Vagina (tissue), 2 donors: ENCODE measurements around the gene LRRC73. TPM values are rescaled to one million over a fixed set of nuclear protein-coding genes. Genes with fewer than 3 reads are reported as not detected.

Experiments
- DNase-seq, 2 donors: peaks; one replicate each; pipeline ENCODE4 v3.0.0-alpha.2; 2017; ENCODE audit errors: extremely low spot score in 2 of 2
- H3K27ac ChIP-seq: fragments of 200-600 bp; sonication (generic); one replicate; pipeline ENCODE4 v1.5.1; 2019
- H3K27me3 ChIP-seq: fragments of 200-600 bp; sonication (generic); one replicate; pipeline ENCODE4 v1.5.1; 2019
- H3K36me3 ChIP-seq, 2 donors: fragments of 200-600 bp; sonication (generic); one replicate each; pipeline ENCODE4 v1.5.1; 2017 to 2019
- H3K4me1 ChIP-seq: fragments of 200-600 bp; sonication (generic); one replicate; pipeline ENCODE4 v1.5.1; 2019
- H3K4me3 ChIP-seq, 2 donors: fragments of 200-600 bp; sonication (generic); 1 replicate in 1 of 2; 2 replicates in 1 of 2; pipeline ENCODE4 v1.5.1; 2016 to 2019
- H3K9me3 ChIP-seq: fragments of 200-600 bp; sonication (generic); one replicate; pipeline ENCODE4 v1.5.1; 2019
- CTCF ChIP-seq, 3 experiments: fragments of 450-650 bp in 2 of 3; fragments of 200-600 bp in 1 of 3; sonication (generic) in 1 of 3; IDR thresholded peaks; one replicate each; pipeline ENCODE4 v1.5.1; 2017 to 2019; ENCODE audit warnings: antibody characterized with exemption in 3 of 3, mild to moderate bottlenecking in 2 of 3, moderate library complexity in 2 of 3
- POLR2A ChIP-seq, 2 donors: fragments of 450-650 bp; IDR thresholded peaks; one replicate each; pipeline ENCODE4 v1.6.1; 2017; ENCODE audit warnings: antibody characterized with exemption in 2 of 2, mild to moderate bottlenecking in 2 of 2, moderate library complexity in 2 of 2
- POLR2AphosphoS5 ChIP-seq, 2 donors: sonication (generic); formaldehyde crosslinking; IDR thresholded peaks; one replicate each; pipeline ENCODE4 v1.9.0; 2017; ENCODE audit warnings: antibody characterized with exemption in 2 of 2, mild to moderate bottlenecking in 2 of 2, low read depth in 1 of 2; ENCODE audit not compliant: insufficient read depth in 1 of 2
- intact Hi-C: fragments of 100-400 bp; cut with DNase I; formaldehyde crosslinking; loops from one replicate; pipeline ENCODE4 v1.15.1; 2023
- total RNA-seq: library from RNA; depleted of rRNA; stranded (reverse); fragments of >200 nt; gene quantifications from one replicate; pipeline ENCODE4 v1.2.3, GENCODE V29; 2016

Gene LRRC73
- total RNA-seq, 1 donor from 2014 or later: not detected

GRCh38 chr6:43516697-43517504, 6.8 kb upstream of the LRRC73 start, which contains the start of the genes POLR1C and YIPF3:
Gene POLR1C (plus strand): TSS chr6:43517089. CDS start chr6:43517110, 21 bp downstream.
Gene YIPF3 (minus strand): TSS chr6:43516926. CDS start chr6:43516807, 119 bp downstream.
- intact Hi-C loops: no loop called here
- H3K36me3 ChIP-seq: peaks cover 0 to 62% of the 10 kb centered on the region in 2 donors

GRCh38 chr6:43516367-43516696, 6.2 kb upstream of the LRRC73 start:
- H3K36me3 ChIP-seq: peaks cover 0 to 59% of the 10 kb centered on the region in 2 donors
- peak overlapping the region; percentile 80 for H3K27ac ChIP-seq
- H3K9me3 ChIP-seq: no peaks in the 10 kb centered on the region
- intact Hi-C loops: no loop called here
- H3K4me3 ChIP-seq: peak overlapping the region; percentile 79 to 84
- H3K4me1 ChIP-seq: peaks cover 44% of the 10 kb centered on the region
- DNase-seq: no peak
- H3K27me3 ChIP-seq: no peaks in the 10 kb centered on the region
- TF ChIP-seq POLR2A (IDR thresholded peaks at IDR 0.05) (no peak), CTCF (IDR thresholded peaks at IDR 0.05) (no peak), POLR2AphosphoS5 (IDR thresholded peaks at IDR 0.05; ENCODE audit: insufficient read depth in 1 of 2, low read depth in 1 of 2) (no peak)

More at GRCh38 chr6:43516697-43517504, 6.8 kb upstream of the LRRC73 start, which contains the start of the genes POLR1C and YIPF3:
- Histone ChIP-seq H3K27me3 (no peaks in the 10 kb centered on the region), H3K9me3 (no peaks in the 10 kb centered on the region), H3K4me3 (peak within 1 kb of the TSS; percentile 79 to 84), H3K4me1 (peaks cover 44% of the 10 kb centered on the region), H3K27ac (peak within 1 kb of the TSS; percentile 80)
- TF ChIP-seq POLR2AphosphoS5 (IDR thresholded peaks at IDR 0.05; ENCODE audit: insufficient read depth in 1 of 2, low read depth in 1 of 2) (peak; percentile 79 to 97), POLR2A (IDR thresholded peaks at IDR 0.05) (peak in 1 of 2 donors; percentile 31), CTCF (IDR thresholded peaks at IDR 0.05) (no peak)
- DNase-seq: peak in 1 of 2 donors; percentile 98

- Histone ChIP-seq H3K27me3 (no peaks in the 10 kb centered on the region), H3K4me3 (peak overlapping the region; percentile 79 to 84), H3K36me3 (peaks cover 0 to 54% of the 10 kb centered on the region in 2 donors), H3K27ac (peak overlapping the region; percentile 80), H3K9me3 (no peaks in the 10 kb centered on the region), H3K4me1 (peaks cover 47% of the 10 kb centered on the region)
- intact Hi-C loops: no loop called here
- TF ChIP-seq POLR2AphosphoS5 (IDR thresholded peaks at IDR 0.05; ENCODE audit: insufficient read depth in 1 of 2, low read depth in 1 of 2): no peak
- TF ChIP-seq CTCF (IDR thresholded peaks at IDR 0.05): no peak
- no peak for TF ChIP-seq POLR2A (IDR thresholded peaks at IDR 0.05)
- no peak for DNase-seq
Observed at GRCh38 chr6:43515808-43516207, 5.7 kb upstream of the LRRC73 start.

DNA sequence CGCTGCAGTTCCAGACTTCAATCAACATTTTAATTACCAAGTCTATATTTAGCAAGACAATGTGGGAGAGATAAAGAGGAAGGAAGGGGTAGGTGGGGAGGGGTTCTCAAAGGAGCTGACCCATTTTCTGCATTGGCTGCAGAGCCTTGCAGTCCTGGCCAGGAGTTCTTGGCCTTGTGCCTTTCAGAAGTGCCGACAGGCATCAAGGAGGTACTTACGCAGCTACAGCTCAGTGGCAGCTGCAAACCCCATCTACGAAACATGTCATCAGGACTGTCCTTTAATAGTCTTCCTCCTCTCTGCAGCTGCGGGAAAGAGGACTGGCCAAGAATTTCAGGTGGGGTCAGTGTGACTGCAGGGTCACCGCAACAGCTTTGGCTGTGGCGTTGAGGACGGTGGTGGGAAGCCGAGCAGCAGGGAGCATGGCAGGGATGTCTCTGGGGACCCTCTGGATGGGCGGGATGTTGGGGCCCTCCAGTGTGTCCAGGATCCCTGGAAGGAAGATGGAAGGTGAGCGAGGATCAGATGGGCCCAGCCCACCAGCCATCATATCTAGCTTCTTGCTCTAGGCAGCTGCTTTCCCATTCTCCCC, 1.8 kb upstream of the LRRC73 start:
- Histone ChIP-seq H3K4me3 (no peak overlapping the region), H3K9me3 (no peaks in the 10 kb centered on the region), H3K4me1 (peaks cover 46% of the 10 kb centered on the region), H3K36me3 (peaks cover 0 to 35% of the 10 kb centered on the region in 2 donors), H3K27me3 (no peaks in the 10 kb centered on the region), H3K27ac (no peak overlapping the region)
- TF ChIP-seq POLR2A (IDR thresholded peaks at IDR 0.05): no peak
- TF ChIP-seq CTCF (IDR thresholded peaks at IDR 0.05): no peak
- TF ChIP-seq POLR2AphosphoS5 (IDR thresholded peaks at IDR 0.05; ENCODE audit: insufficient read depth in 1 of 2, low read depth in 1 of 2): no peak
- no peak for DNase-seq
- intact Hi-C loops: no loop called here
